ENCODE data around the gene TECPR1.

TECPR1 gene

DNA sequence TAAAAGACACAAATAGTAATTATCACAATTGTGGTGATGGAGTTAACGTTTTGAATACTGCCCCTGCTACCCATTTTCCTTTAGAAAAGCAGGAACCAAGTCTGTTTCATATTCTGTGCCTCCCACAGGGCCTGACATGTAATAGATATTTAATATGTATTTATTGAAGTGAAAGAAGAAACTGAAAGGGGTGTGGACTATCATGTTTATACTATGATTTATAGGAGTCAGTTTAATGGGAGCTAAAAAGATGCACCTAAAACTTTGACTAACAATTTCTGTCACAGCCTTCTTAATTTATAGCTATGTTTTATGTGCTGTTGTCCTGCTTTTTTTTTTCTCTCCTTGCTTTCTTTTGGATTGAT, 64.9 kb downstream of the TECPR1 start:
- no peak for DNase-seq

DNA sequence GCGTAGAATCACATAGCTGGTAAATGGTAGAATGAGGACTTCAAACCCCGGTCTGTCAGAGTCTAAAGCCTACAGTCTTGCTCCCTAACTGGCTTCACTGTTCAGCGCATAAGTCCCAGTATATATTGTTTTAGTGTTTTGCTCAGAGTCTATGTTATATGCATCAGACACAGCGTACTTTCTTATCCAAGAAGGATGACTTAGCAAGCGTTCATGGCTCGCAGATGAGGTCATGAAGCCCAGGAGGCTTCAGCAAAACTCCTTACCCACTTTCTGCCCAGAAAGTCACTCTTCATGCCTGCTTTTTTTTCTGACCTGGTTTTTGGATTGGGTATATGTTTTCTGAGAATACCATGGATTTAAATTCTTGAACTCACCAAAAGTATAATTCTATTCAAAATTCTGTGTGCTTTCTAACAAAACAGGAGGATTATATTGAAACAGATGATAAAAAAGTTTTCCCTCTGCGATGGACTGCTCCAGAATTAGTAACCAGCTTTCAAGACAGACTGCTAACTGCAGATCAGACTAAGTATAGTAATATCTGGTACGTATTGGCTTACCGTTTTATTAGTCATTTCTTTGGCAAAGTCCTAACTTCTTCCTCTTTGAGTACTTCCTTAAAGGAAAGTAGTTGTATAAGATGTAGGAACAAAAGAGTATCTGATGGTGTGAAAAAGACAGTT, 65.4 kb downstream of the TECPR1 start:
- no peak for DNase-seq

DNA sequence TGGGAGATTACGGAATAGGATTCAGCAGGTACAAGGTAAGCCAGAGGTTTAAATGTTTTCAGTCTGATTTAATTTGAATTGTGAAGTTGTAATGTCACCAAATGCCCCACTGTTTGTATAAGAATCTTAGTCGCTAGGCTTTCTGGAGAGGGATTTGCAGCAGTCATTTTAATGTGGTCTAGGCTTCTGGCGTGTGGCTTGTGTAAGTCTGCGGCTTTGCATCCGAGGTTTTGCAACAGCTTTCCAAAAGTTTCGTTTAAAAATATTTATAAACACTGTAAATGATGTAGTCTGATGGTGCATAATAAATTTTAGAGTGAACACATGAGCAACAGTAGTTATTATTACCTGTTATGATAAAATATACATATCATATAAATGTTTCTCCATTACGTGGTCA, 66.9 kb downstream of the TECPR1 start:
- DNase-seq: no peak

DNA sequence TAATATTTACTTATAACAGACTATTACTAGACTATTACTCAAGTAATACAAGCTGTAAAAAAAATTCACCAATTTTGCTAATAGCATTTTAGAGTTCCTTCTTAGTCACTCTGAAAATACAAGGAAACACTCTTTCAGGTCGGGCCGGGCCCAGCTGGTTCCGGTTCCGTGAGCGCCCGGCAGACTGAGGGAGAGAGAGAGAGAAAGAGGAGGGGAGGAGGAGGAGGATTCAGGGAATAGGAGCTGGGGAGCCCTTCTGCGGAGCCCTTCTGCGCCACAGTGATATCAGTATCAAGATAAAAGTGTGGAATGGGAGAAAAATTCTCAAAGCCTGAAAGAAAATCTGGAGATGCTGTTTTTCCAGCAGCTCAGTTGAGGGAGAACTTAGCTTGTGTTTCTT, 71.3 kb downstream of the TECPR1 start:
- DNase-seq: no peak

DNA sequence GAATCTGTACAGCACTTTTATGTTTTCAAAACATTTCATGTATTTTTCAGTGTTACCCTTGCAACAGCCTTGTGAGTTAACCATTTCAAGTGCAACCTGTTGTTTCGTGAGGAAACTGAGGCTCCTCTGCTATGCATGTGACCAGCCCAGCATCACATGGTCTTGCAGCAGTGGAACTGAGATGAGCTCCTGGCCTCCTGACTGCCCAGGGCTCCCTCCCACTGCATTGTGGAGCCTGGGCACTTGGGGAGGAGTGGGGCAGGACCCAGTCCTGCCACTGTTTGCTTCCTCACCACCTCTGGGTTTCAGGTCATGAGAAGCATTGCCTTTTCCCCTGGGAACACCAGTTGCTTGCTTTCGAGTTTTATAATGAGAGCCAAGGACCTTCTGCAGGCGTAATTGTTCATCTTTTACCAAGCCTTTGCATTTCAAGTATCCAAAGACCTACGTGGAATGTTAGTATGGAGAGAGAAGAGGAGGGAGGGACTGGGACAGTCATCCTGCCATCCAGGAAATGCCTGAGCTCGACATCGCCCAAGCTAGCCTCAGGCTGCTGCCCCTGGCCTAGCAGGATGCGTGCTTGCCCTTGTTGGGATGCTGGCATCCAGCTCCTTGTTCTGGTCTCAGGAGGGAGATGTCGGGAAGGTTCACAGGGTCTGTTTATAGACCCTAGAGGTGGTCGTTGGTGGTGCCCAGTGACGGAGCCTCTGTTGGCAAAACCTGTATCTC, 73.1 kb downstream of the TECPR1 start:
- no peak for DNase-seq

DNA sequence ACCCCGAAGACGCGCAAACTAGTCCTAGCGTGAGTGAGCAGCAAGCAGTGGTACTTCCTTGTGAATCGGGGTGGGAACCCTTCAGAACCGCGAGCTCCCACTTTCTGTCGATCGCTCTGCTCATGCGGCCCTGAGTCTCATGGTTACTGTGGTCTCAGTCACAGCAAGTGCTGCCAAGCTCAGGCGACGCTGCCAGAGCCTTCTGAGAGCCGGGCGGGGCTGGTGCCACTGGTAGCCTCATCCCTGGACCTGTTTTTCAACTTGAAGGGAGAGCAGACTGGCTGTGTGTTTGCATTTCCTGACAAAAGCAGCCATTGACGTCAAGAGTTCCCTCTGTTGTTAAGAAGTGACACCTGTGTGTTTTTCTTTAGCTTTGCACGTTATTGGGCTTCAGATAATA, 73.7 kb downstream of the TECPR1 start:
- DNase-seq: no peak

DNA sequence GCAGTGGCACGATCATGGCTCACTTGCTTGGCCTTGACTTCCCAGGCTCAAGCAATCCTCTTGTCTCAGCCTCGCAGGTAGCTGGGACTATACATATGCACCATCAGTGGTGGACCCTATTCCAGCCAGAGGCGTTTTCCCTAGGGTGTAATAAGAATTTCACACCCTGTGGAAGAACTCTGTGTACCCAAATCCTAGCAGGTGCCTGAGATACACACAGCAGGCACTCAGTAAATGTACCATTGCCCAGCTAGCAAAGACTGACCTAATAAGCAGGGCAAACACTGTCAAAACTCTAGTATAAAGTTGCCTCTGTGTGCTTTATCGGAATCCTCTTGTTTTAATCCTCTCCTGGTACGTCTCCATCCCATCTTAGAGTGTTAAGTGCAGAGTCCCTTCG, 74.5 kb downstream of the TECPR1 start:
- no peak for DNase-seq

DNA sequence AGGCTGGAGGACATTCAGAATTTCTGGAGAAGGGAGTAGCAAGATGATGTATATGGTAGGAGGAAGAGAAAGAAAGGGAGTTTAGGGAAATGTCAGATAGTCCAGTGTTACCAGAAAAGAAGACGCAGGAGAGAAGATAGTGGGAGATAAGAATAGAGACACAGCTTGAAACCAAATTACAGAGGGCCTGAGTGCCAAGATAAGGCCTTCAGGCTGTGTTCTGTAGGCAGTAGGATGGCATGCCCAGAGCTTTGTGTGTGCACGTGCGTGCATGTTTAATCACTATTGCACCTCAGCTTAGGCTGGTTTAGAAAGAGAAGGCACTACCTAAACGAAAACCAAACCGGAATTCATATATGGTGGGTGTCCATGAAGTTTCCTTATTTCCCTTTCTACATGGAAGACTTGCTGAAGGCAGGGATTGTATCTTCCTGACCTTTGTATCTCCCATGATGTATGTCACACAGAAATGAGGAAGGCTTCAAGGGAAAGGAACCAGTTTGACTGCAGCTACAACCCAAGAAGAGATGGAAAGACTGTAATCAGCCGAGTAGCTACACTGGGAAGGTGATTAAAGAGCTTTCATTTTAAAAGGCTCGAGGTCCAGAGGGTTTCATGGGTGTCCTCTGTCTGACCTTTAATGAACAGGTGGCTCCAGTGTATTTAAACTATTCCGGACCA, 76.6 kb downstream of the TECPR1 start:
- no peak for DNase-seq

DNA sequence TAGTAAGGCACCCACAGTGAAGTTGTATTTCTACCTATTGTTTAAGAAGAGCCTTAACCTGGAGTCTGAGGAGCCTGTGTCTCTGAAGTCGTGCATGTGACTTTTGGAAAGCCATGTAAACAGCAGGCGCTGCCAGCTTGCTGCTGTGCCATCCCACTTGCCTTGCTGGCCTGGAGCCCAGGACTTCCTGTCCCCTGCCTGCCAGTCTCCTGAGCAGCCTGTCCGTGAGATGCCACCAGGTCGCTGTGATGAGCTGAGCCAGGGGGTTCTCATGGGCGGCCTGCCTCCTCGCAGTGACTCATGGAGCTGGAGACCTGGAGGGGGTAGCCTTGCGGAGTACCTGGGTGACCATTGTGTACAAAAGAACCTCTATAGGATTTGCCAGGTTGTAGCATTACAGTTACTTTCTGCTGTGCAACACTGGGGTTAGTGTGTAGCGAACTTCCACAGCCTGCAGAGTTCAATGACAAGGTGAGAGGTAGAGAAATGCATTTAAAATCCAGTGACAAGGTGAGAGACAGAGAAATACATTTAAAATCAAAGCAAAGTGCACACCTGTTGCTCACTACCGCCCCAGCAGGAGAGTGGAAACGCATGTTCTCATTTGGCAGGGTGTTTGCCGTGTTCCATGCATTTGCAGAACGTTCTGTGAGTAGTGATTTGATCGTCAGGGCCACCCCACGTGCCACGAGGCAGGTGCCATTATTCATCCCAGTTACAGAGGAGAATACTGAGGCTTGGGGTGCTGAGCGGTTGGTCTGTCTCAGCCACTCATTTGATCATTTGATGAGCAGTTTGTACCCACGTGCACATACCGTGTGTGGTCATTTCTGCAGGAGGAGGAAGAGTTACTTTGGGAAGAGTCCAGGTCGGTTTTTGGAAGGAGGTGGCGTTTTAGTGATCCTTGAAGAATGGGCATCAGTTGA, 77.4 kb downstream of the TECPR1 start:
- DNase-seq: no peak

DNA sequence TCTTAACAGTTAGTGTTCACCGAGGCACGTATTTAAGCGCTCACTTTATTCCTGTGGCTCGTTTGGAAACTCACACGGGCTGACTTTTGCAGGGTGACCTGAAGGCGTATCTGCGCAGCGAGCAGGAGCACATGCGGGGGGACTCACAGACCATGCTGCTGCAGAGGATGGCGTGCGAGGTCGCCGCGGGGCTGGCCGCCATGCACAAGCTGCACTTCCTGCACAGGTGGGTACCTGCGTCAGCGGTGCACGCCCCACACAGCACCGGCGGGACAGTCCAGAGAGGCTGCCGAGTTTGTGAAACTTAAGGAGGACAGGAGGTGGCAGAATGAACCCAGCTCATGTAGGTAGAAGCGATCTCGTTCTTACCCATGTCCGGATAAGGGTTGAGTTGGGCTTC, 80.6 kb downstream of the TECPR1 start:
- DNase-seq: no peak

DNA sequence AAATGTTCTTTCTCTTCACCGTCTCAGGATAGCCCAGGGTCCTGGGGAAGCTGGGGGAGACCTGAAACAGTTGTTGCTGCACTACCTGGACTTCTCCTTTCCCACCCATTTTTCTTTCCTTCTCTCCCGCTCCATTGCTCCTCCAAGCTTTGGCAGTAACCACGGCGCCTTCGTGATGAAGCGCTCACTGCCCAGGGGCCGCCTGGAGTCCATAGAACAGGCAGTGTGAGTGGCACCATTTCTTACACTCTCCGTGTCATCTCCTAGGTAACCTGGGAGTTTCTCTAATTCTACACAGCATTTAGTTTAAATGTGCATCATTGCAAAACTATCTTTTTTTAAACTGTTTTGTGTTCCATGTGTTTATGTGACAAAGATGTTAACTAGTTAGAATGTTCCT, 81.1 kb downstream of the TECPR1 start:
- DNase-seq: no peak

DNA sequence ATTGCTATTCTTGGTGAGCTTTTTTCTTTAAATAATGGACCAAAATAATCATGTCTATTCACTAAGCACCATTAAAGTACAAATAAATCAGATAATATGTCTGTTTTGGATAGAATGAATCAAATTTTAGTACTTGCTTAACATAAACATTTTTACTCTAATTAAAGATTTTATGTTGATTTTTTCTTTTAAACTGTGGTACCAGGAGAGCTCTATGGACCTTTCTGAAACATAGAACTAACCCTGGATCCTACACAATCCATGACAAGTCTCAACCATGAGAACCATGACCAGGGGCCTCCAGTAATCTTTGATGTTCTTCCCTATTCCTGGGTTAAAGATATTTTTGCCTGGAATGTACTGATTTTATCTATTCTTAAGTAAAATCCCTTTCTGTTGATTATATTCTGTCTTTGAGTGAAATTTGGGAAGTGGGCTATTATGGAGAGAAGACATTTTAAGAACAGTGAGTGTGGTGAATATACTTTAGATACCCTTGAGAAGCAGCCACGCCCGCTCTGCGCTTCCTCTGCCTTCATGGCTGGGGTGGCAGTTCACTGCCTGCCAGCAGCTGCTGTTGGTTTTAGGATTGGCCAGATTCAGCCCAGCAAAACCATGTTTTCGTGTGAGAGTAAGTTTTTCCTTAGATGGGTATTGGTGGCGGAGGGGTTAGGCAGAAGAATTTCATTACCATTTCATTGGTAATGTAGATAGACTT, 83.0 kb downstream of the TECPR1 start:
- DNase-seq: no peak

DNA sequence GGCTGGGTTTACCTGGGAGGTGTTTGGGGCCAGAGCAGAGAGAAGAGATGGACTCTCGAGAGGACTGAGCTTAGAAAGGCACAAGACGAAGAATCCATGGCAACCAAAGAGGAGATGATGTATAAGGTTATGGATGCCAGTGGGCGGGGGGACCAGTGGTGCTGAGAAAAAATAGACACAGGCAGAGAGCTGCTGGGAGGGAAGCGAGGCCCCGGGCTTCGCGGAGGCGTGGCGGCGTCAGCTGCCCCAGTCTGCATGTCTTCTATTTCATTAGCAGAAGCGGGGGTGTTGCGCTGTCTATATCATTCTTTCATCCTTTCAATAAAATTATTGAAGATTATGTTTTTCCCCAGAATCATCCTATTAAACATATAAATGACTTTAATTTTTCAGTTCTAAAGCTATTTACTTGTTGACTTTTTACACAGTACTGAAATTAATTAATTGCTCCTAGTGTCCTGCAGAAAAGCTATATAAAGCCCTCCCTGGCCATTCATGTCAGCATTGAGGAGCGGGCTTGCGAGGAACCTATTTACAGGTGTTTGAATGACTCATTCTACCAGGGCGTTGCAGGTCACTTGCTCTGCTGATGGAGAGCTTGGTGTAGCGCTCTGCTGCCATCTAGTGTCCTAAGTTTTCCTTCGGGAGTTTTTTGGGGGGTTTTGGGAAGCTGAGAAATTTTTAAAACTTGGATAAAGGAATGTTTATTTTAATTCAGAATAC, 83.7 kb downstream of the TECPR1 start:
- DNase-seq: peak; percentile 60

DNA sequence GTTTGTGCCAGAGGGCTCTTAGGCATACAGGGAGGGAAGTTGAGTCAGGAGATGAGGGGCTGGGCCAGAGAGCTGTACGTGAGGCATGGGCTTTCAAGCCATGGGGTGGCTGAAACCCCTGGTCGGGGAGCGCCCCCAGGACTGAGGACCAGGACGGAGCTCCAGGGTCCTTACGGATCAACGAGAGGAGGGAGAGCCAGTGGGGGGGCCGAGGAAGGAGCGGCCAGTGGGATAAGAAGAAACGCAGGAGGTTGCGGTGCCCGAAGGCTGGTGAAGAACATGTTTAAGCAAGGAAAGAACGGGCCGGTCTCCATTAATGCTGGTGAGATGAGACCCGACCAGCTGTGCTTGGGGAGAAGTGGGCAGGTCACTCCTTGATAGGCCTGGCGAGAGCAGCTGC, 84.4 kb downstream of the TECPR1 start:
- no peak for DNase-seq

DNA sequence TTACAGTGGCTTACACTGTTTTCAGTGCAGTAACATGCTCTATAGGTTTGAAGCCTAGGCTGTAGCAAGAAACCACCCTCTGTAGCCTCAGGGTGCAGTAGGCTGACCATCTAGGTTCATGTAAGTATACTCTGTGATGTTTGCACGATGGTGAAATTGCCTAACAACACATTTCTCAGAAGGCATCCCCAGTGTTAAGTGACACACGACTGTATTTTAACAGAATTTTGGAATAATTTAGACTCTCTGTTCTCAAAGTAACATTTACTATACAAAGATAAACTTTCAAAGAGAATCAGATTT, 85.4 kb downstream of the TECPR1 start:
- no peak for DNase-seq

DNA sequence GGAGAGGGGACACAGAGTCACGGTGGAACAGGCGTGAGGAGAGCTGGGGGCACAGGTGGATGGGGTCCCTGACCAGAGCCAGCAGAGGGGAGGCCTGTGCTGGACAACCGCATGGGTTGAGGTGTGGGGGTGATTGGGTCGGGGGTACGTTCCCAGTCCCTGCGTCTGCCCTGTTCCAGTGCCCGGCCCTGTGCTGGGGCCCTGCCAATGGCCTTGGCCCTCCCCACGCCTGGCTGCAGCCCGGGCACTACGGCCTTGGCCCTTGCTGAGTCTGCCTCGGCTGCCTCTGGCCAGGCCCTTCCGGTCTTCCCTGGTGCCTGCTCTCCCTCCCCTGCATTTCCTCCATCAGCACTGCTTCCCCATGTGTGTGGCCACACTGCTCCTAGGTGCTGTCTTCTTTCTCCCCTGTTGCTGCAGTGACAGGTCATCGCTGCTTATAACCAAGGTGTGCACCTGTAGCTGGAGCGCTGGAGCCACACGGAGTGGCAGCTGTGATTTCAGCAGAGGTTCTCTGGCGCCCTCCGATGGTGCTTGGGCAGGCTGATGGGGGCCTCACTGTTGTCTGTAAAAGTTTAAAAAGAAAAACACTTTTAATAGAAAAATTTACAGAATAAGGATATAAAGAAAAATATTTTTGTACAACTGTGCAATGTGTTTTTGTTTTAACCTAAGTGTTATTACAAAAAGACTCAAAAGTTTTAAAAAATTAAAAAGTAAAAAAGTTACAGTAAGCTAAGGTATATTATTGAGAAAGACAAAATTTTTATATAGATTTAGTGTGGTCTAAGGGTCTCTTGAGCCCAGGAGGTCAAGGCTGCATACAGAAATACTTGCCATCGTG, 86.0 kb downstream of the TECPR1 start:
- DNase-seq: peak; percentile 43

Measured in activated gamma-delta T cell treated with Interleukin-2 at 50 U/mL for 16 hours (primary cell).